HCT116 (cell line): ENCODE measurements around the gene AR. TPM values are rescaled to one million over a fixed set of nuclear protein-coding genes. Genes with fewer than 3 reads are reported as not detected.

ENCODE experiments used
- ATAC-seq: fragments of 200-7000 bp; cut with Tn5 transposase; 2 replicates; pipeline ENCODE4 v1.9.1; 2020; ENCODE audit warnings: mild to moderate bottlenecking, moderate library complexity
- BruUV-seq: library from RNA; stranded (reverse); fragments of 400-500 nt; replicated peaks from 2 replicates; lab custom pipeline; 2021; lab: Mats Ljungman, UMichigan
- CTCF ChIA-PET: fragments of 300-600 bp; sonication (Branson Sonifier 250); formaldehyde crosslinking; loops from one replicate; lab custom pipeline; 2021; ENCODE audit warnings: antibody characterized with exemption; lab: Charles Lee
- POLR2A ChIA-PET: fragments of 300-600, 350-600 bp; sonication (Branson Sonifier 250); formaldehyde crosslinking; loops from one replicate; lab custom pipeline; 2021; ENCODE audit warnings: antibody characterized with exemption; lab: Charles Lee
- RAD21 ChIA-PET, 2 experiments: fragments of 300-600 bp; sonication (Branson Sonifier 250); formaldehyde crosslinking; loops; one replicate each; lab custom pipeline; 2023; ENCODE audit warnings: low total read pairs in 2 of 2; ENCODE audit not compliant: uncharacterized antibody in 2 of 2, unreplicated experiment in 2 of 2, low non-redundant PET in 1 of 2; lab: Charles Lee
- DNase-seq: peaks from one replicate; pipeline ENCODE4 v3.0.0-alpha.2; 2010; ENCODE audit warnings: low read depth, low spot score
- H2AFZ ChIP-seq: fragments of 200-600 bp; shearing (Covaris generic), sonication (generic); 2 replicates; pipeline ENCODE4 v1.6.1; 2017; ENCODE audit warnings: low read depth, mixed run types, mixed read lengths, antibody characterized with exemption, low read length; ENCODE audit not compliant: poor library complexity, severe bottlenecking
- H3K27ac ChIP-seq: 2 replicates; pipeline ENCODE4 v1.5.1; 2012; ENCODE audit warnings: low read depth, low read length
- H3K27me3 ChIP-seq: fragments of 200-600 bp; sonication (generic); 2 replicates; pipeline ENCODE4 v1.6.1; 2016; ENCODE audit warnings: mixed run types, low read length, mixed read lengths; ENCODE audit not compliant: insufficient read depth
- H3K36me3 ChIP-seq, 2 experiments: fragments of 200-500 bp in 1 of 2; fragments of 200-600 bp in 1 of 2; sonication (Bioruptor generic) in 1 of 2; sonication (generic) in 1 of 2; 2 replicates each; pipeline versions ENCODE4 v1.5.1 to v1.6.1; 2014 to 2016; ENCODE audit warnings: low read length in 2 of 2, inconsistent platforms in 1 of 2, mixed read lengths in 1 of 2, mixed run types in 1 of 2; ENCODE audit not compliant: insufficient read depth in 2 of 2, control insufficient read depth in 1 of 2
- H3K4me1 ChIP-seq, 2 experiments: fragments of 200-600 bp in 1 of 2; sonication (generic) in 1 of 2; 2 replicates each; pipeline versions ENCODE4 v1.5.1 to v1.6.1; 2012 to 2017; ENCODE audit warnings: low read length in 2 of 2, inconsistent platforms in 1 of 2, mild to moderate bottlenecking in 1 of 2, mixed read lengths in 1 of 2, mixed run types in 1 of 2, moderate library complexity in 1 of 2; ENCODE audit not compliant: insufficient read depth in 2 of 2, control insufficient read depth in 1 of 2
- H3K4me2 ChIP-seq: fragments of 200-600 bp; sonication (generic); 2 replicates; pipeline ENCODE4 v1.6.1; 2017; ENCODE audit warnings: mixed run types, low read length, mixed read lengths
- H3K4me3 ChIP-seq, 2 experiments: fragments of 200-600 bp in 1 of 2; sonication (generic) in 1 of 2; replicated peaks in 1 of 2; 2 replicates each; pipeline ENCODE4 v1.5.1; 2011 to 2016; ENCODE audit warnings: low read length in 2 of 2, control low read depth in 1 of 2, low read depth in 1 of 2, mild to moderate bottlenecking in 1 of 2, mixed read lengths in 1 of 2, mixed run types in 1 of 2
- H3K79me2 ChIP-seq: fragments of 200-600 bp; sonication (generic); 2 replicates; pipeline ENCODE4 v1.6.1; 2017; ENCODE audit warnings: mild to moderate bottlenecking, mixed run types, low read length, moderate library complexity, mixed read lengths; ENCODE audit not compliant: insufficient read depth
- H3K9ac ChIP-seq: fragments of 200-600 bp; sonication (generic); 2 replicates; pipeline ENCODE4 v1.6.1; 2016; ENCODE audit warnings: low read length, mixed read lengths
- H3K9me2 ChIP-seq: fragments of 200-600 bp; sonication (generic), shearing (Covaris generic); 2 replicates; pipeline ENCODE4 v1.6.1; 2017; ENCODE audit warnings: mixed run types, mild to moderate bottlenecking, moderate library complexity; ENCODE audit not compliant: insufficient read depth
- H3K9me3 ChIP-seq, 2 experiments: fragments of 200-500 bp in 1 of 2; fragments of 200-600 bp in 1 of 2; sonication (Bioruptor generic) in 1 of 2; sonication (generic) in 1 of 2; 2 replicates each; pipeline ENCODE4 v1.6.1; 2014 to 2017; ENCODE audit warnings: low read length in 2 of 2, mixed read lengths in 2 of 2, inconsistent platforms in 1 of 2, low read depth in 1 of 2, mild to moderate bottlenecking in 1 of 2, mixed run types in 1 of 2, moderate library complexity in 1 of 2; ENCODE audit not compliant: control insufficient read depth in 1 of 2, insufficient read depth in 1 of 2
- H4K20me1 ChIP-seq: fragments of 200-600 bp; sonication (generic), shearing (Covaris generic); 2 replicates; pipeline ENCODE4 v1.6.1; 2017; ENCODE audit warnings: mixed run types, mild to moderate bottlenecking, moderate library complexity; ENCODE audit not compliant: insufficient read depth
- ATF3 ChIP-seq: IDR thresholded peaks from 2 replicates; pipeline ENCODE4 v1.6.1; 2012
- CBX3 ChIP-seq: IDR thresholded peaks from 2 replicates; pipeline ENCODE4 v1.6.1; 2012; ENCODE audit warnings: low read depth
- EGR1 ChIP-seq: IDR thresholded peaks from 2 replicates; pipeline ENCODE4 v1.6.1; 2012; ENCODE audit warnings: low read depth
- EZH2 ChIP-seq: fragments of 200-600 bp; sonication (generic); IDR thresholded peaks from 2 replicates; pipeline ENCODE4 v1.6.1; 2017; ENCODE audit warnings: antibody characterized with exemption, mixed run types
- FOSL1 ChIP-seq: IDR thresholded peaks from 2 replicates; pipeline ENCODE4 v1.6.1; 2012; ENCODE audit warnings: low read depth
- POLR2AphosphoS5 ChIP-seq: IDR thresholded peaks from 2 replicates; pipeline ENCODE4 v1.6.1; 2011; ENCODE audit warnings: mild to moderate bottlenecking, low read depth, low read length, moderate library complexity
- RAD21 ChIP-seq: IDR thresholded peaks from 2 replicates; pipeline ENCODE4 v1.6.1; 2012; ENCODE audit warnings: low read depth, mild to moderate bottlenecking
- REST ChIP-seq: IDR thresholded peaks from 2 replicates; pipeline ENCODE4 v1.6.1; 2012; ENCODE audit warnings: low read depth
- SIN3A ChIP-seq: IDR thresholded peaks from 2 replicates; pipeline ENCODE4 v1.6.1; 2012; ENCODE audit warnings: low read depth
- SP1 ChIP-seq: IDR thresholded peaks from 2 replicates; pipeline ENCODE4 v1.6.1; 2012; ENCODE audit warnings: low read depth
- TCF7L2 ChIP-seq: IDR thresholded peaks from 2 replicates; pipeline ENCODE4 v1.7.0; 2011; ENCODE audit warnings: borderline replicate concordance, inconsistent platforms; ENCODE audit not compliant: insufficient read depth, insufficient read length; ENCODE audit errors: extremely low read depth
- YY1 ChIP-seq: IDR thresholded peaks from 2 replicates; pipeline ENCODE4 v1.6.1; 2011; ENCODE audit warnings: low read length, low read depth, moderate library complexity, mild to moderate bottlenecking; ENCODE audit not compliant: insufficient replicate concordance; ENCODE audit errors: extremely low read depth
- ZBTB33 ChIP-seq: IDR thresholded peaks from 2 replicates; pipeline ENCODE4 v1.6.1; 2011; ENCODE audit warnings: mild to moderate bottlenecking, low read length, moderate library complexity; ENCODE audit not compliant: insufficient replicate concordance; ENCODE audit errors: extremely low read depth
- intact Hi-C: fragments of 100-400 bp; cut with micrococcal nuclease; formaldehyde crosslinking; loops from 2 replicates; pipeline ENCODE4 v1.10.0; 2022
- total RNA-seq: library from RNA; stranded (reverse); gene quantifications from one replicate; pipeline ENCODE4 v1.2.1, GENCODE V29; 2021; ENCODE audit not compliant: unreplicated experiment

AR gene
- total RNA-seq, 1 experiment from 2014 or later: 0.02 TPM

GRCh38 chrX:67725471-67725870, 181.7 kb downstream of the AR start:
- no peaks in the 10 kb centered on the region for H4K20me1 ChIP-seq
- no peaks in the 10 kb centered on the region for H3K79me2 ChIP-seq
- ATAC-seq: no peak
- no TSS peak for BruUV-seq
- no peak overlapping the region for H2AFZ ChIP-seq
- H3K27me3 ChIP-seq: no peaks in the 10 kb centered on the region
- TF ChIP-seq RAD21 (no peak), YY1 (no peak), REST (no peak), ATF3 (no peak)
- TF ChIP-seq, all 23 proteins: peak for 0
- DNase-seq: no peak
- Histone ChIP-seq H3K4me2 (no peak overlapping the region), H3K4me3 (no peak overlapping the region), H3K9ac (no peak overlapping the region), H3K9me2 (no peaks in the 10 kb centered on the region), H3K36me3 (no peaks in the 10 kb centered on the region), H3K9me3 (no peaks in the 10 kb centered on the region), H3K27ac (no peak overlapping the region), H3K4me1 (no peaks in the 10 kb centered on the region)
- ChIA-PET RAD21 (no interaction called here), POLR2A (no interaction called here), CTCF (no interaction called here)
- intact Hi-C loops: no loop called here

GRCh38 chrX:67726018-67726417, 182.2 kb downstream of the AR start:
- Histone ChIP-seq H3K27ac (no peak overlapping the region), H3K4me1 (no peaks in the 10 kb centered on the region), H2AFZ (no peak overlapping the region), H3K36me3 (no peaks in the 10 kb centered on the region), H3K79me2 (no peaks in the 10 kb centered on the region), H3K9ac (no peak overlapping the region), H3K4me3 (no peak overlapping the region), H4K20me1 (no peaks in the 10 kb centered on the region), H3K4me2 (no peak overlapping the region), H3K27me3 (no peaks in the 10 kb centered on the region), H3K9me2 (no peaks in the 10 kb centered on the region), H3K9me3 (no peaks in the 10 kb centered on the region)
- no peak for DNase-seq
- CTCF ChIA-PET: no interaction called here
- POLR2A ChIA-PET: no interaction called here
- ATAC-seq: no peak
- no TSS peak for BruUV-seq
- RAD21 ChIA-PET: no interaction called here
- intact Hi-C loops: no loop called here
- TF ChIP-seq SIN3A (no peak), ZBTB33 (no peak), CBX3 (no peak), FOSL1 (no peak), SP1 (no peak), RAD21 (no peak), POLR2AphosphoS5 (no peak), EGR1 (no peak), EZH2 (no peak), TCF7L2 (no peak)
